CD14-positive monocyte (primary cell): Measurements from ENCODE around the gene COL26A1. TPM values are rescaled to one million over a fixed set of nuclear protein-coding genes. Genes with fewer than 3 reads are reported as not detected.

ENCODE experiments used
- DNase-seq, 3 donors: peaks; one replicate each; pipeline ENCODE4 v3.0.0-alpha.2; 2011 to 2022
- H2AFZ ChIP-seq: 2 replicates; pipeline ENCODE4 v1.6.0; 2012; ENCODE audit warnings: mild to moderate bottlenecking, low read depth, low read length, inconsistent platforms; ENCODE audit not compliant: insufficient read depth, poor library complexity, severe bottlenecking
- H3K27ac ChIP-seq, 2 donors: 1 replicate in 1 of 2; 2 replicates in 1 of 2; pipeline ENCODE4 v1.5.1; 2012 to 2013; ENCODE audit warnings: low read length in 2 of 2, control low read depth in 1 of 2, inconsistent platforms in 1 of 2, low read depth in 1 of 2, mild to moderate bottlenecking in 1 of 2
- H3K27me3 ChIP-seq, 2 donors: one replicate each; pipeline versions ENCODE4 v1.6.0 to v1.6.1; 2011 to 2013; ENCODE audit warnings: low read length in 2 of 2; ENCODE audit not compliant: control insufficient read depth in 2 of 2, insufficient read depth in 2 of 2
- H3K36me3 ChIP-seq, 2 donors: replicated peaks in 1 of 2; 1 replicate in 1 of 2; 2 replicates in 1 of 2; pipeline versions ENCODE4 v1.5.1 to v1.6.1; 2012 to 2013; ENCODE audit warnings: low read length in 2 of 2, control low read depth in 1 of 2, inconsistent platforms in 1 of 2, mild to moderate bottlenecking in 1 of 2; ENCODE audit not compliant: insufficient read depth in 2 of 2, control insufficient read depth in 1 of 2
- H3K4me1 ChIP-seq, 2 donors: 1 replicate in 1 of 2; 2 replicates in 1 of 2; pipeline versions ENCODE4 v1.5.1 to v1.6.1; 2012 to 2013; ENCODE audit warnings: low read length in 2 of 2, control low read depth in 1 of 2, inconsistent platforms in 1 of 2, mild to moderate bottlenecking in 1 of 2, moderate library complexity in 1 of 2; ENCODE audit not compliant: insufficient read depth in 2 of 2, control insufficient read depth in 1 of 2
- H3K4me2 ChIP-seq: replicated peaks from 2 replicates; pipeline ENCODE3; 2012; ENCODE audit warnings: low read length, moderate library complexity, mild to moderate bottlenecking; ENCODE audit not compliant: poor library complexity, severe bottlenecking; ENCODE audit errors: extremely low read depth
- H3K4me3 ChIP-seq, 3 experiments: fragments of 200-600 bp in 1 of 3; sonication (generic) in 1 of 3; replicated peaks in 1 of 3; 1 replicate in 2 of 3; 2 replicates in 1 of 3; pipeline ENCODE4 v1.5.1; 2011 to 2013; ENCODE audit warnings: low read length in 3 of 3, mild to moderate bottlenecking in 3 of 3, control low read depth in 2 of 3, low read depth in 2 of 3, inconsistent platforms in 1 of 3, moderate library complexity in 1 of 3
- H3K79me2 ChIP-seq: 2 replicates; pipeline ENCODE4 v1.6.0; 2012; ENCODE audit warnings: mild to moderate bottlenecking, control low read depth, inconsistent platforms, low read length, moderate library complexity; ENCODE audit not compliant: insufficient read depth
- H3K9ac ChIP-seq: 2 replicates; pipeline ENCODE4 v1.6.0; 2017; ENCODE audit warnings: low read length, mild to moderate bottlenecking; ENCODE audit not compliant: insufficient read depth, poor library complexity, severe bottlenecking
- H3K9me3 ChIP-seq, 2 donors: replicated peaks in 1 of 2; 1 replicate in 1 of 2; 2 replicates in 1 of 2; pipeline versions ENCODE4 v1.5.1 to v1.6.1; 2012 to 2013; ENCODE audit warnings: low read length in 2 of 2, control low read depth in 1 of 2; ENCODE audit not compliant: control insufficient read depth in 1 of 2, insufficient read depth in 1 of 2
- H4K20me1 ChIP-seq: 2 replicates; pipeline ENCODE4 v1.6.0; 2012; ENCODE audit warnings: mild to moderate bottlenecking, low read length, control low read depth, moderate library complexity; ENCODE audit not compliant: insufficient read depth
- H3K27ac Mint-ChIP-seq, 7 donors: one replicate each; pipeline ENCODE4 v1.8.0; 2020; ENCODE audit warnings: mild to moderate bottlenecking in 7 of 7, mixed read lengths in 7 of 7, moderate library complexity in 6 of 7, inconsistent platforms in 2 of 7
- H3K27me3 Mint-ChIP-seq, 3 donors: one replicate each; pipeline ENCODE4 v1.8.0; 2021 to 2022; ENCODE audit warnings: low read depth in 3 of 3, mild to moderate bottlenecking in 3 of 3, mixed read lengths in 3 of 3, moderate library complexity in 3 of 3, inconsistent platforms in 1 of 3
- H3K36me3 Mint-ChIP-seq, 2 donors: one replicate each; pipeline ENCODE4 v1.8.0; 2020; ENCODE audit warnings: mixed read lengths in 2 of 2, inconsistent platforms in 1 of 2, mild to moderate bottlenecking in 1 of 2
- H3K4me1 Mint-ChIP-seq: one replicate; pipeline ENCODE4 v1.8.0; 2020; ENCODE audit warnings: mild to moderate bottlenecking, mixed read lengths
- H3K4me3 Mint-ChIP-seq, 2 donors: one replicate each; pipeline ENCODE4 v1.8.0; 2020; ENCODE audit warnings: mild to moderate bottlenecking in 2 of 2, mixed read lengths in 2 of 2, moderate library complexity in 1 of 2
- H3K9me3 Mint-ChIP-seq, 7 donors: one replicate each; pipeline ENCODE4 v1.8.0; 2020 to 2022; ENCODE audit warnings: mixed read lengths in 7 of 7, mild to moderate bottlenecking in 6 of 7, moderate library complexity in 6 of 7, inconsistent platforms in 2 of 7
- WGBS: methylation state at CpG from one replicate; pipeline ENCODE4 v1.1.5; 2013; ENCODE audit warnings: missing lambda C conversion rate; ENCODE audit not compliant: insufficient coverage; 5-methylcytosine and 5-hydroxymethylcytosine counted together
- intact Hi-C, 2 donors: fragments of 100-400 bp; cut with micrococcal nuclease; formaldehyde crosslinking; loops; one replicate each; pipeline versions ENCODE4 v1.15.0 to v1.15.1; 2023
- polyA plus RNA-seq, 3 donors: library from polyadenylated mRNA; depleted of rRNA in 1 of 3; unstranded in 2 of 3; stranded (reverse) in 1 of 3; fragments of 300-500 nt in 2 of 3; fragments of >200 nt in 1 of 3; fragmentation: Illumina TruSeq in 2 of 3; gene quantifications; 1 replicate in 2 of 3; 2 replicates in 1 of 3; pipeline ENCODE4 v1.2.3, GENCODE V29; 2012 to 2021
- TF ChIP-seq, protein P1 (sequence below): fragments of 200-600 bp; IDR thresholded peaks from one replicate; pipeline ENCODE4 v1.8.0; 2022; ENCODE audit warnings: antibody characterized with exemption, mild to moderate bottlenecking

Gene COL26A1
- polyA plus RNA-seq, 3 donors: not detected

DNA sequence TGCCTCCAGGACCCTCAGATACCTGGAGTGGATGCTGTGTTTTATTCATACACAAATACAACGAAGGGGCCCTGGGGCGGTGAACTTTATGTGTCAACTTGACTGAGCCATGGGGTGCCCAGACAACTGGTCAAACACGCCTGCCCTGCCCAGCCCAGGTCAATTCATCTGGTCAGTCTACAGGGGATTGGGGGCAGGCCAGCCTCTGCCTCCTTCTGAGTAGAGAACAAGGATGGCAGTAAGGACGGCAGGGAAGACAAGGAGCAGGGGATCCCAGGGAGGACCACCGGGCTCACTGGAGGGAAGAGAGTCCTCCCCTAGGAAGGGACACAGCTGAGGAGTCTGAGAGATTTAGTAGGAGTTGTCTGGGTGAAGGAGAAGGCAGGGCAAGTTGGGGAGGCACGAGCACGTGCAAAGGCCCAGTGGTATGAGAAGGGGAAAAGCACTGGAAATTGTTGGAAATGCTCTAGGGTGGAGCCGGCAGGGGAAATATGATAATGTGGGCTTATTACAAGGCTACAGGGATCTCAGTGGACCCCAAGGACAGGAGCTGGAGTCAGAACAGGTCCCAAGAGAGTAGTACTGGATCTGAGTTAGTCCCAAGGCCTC is 203.0 kb downstream of the COL26A1 start:
- Mint-ChIP-seq H3K27ac (no peak overlapping the region), H3K27me3 (peaks cover 0 to 7% (median 6%) of the 10 kb centered on the region in 3 donors), H3K36me3 (no peaks in the 10 kb centered on the region), H3K9me3 (peaks cover 2 to 4% (median 3%) of the 10 kb centered on the region in 7 donors), H3K4me3 (no peak overlapping the region), H3K4me1 (peaks cover 2% of the 10 kb centered on the region)
- DNase-seq: no peak
- Histone ChIP-seq H3K9me3 (no peaks in the 10 kb centered on the region), H3K79me2 (no peaks in the 10 kb centered on the region), H2AFZ (no peak overlapping the region), H3K27me3 (no peaks in the 10 kb centered on the region), H3K4me2 (no peak overlapping the region), H4K20me1 (no peaks in the 10 kb centered on the region), H3K27ac (no peak overlapping the region), H3K4me3 (no peak overlapping the region), H3K9ac (no peak overlapping the region), H3K36me3 (no peaks in the 10 kb centered on the region), H3K4me1 (no peaks in the 10 kb centered on the region)
- WGBS: 85% methylated on average over 8 of the region's 8 CpGs
- intact Hi-C loops: no loop called here
- TF ChIP-seq, protein P1, sequence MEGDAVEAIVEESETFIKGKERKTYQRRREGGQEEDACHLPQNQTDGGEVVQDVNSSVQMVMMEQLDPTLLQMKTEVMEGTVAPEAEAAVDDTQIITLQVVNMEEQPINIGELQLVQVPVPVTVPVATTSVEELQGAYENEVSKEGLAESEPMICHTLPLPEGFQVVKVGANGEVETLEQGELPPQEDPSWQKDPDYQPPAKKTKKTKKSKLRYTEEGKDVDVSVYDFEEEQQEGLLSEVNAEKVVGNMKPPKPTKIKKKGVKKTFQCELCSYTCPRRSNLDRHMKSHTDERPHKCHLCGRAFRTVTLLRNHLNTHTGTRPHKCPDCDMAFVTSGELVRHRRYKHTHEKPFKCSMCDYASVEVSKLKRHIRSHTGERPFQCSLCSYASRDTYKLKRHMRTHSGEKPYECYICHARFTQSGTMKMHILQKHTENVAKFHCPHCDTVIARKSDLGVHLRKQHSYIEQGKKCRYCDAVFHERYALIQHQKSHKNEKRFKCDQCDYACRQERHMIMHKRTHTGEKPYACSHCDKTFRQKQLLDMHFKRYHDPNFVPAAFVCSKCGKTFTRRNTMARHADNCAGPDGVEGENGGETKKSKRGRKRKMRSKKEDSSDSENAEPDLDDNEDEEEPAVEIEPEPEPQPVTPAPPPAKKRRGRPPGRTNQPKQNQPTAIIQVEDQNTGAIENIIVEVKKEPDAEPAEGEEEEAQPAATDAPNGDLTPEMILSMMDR: no peak

DNA sequence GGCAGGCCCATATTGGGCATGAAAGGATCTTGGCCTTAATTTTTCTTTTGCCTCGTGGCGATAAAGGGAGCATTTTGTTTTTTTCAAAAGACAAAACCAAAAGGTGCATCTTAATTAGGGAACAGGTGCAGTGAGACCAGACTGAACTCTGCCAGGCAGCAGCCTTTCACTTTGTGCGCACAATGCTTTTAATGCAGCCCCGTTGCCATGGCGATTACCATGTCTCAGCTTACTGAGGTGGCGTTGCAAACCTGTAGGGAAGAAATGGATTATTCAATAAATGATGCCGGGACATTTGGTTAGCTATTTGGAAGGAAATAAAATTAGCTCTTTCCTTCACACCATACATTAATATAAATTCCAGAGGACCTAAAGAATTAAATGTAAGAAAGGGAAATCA is 204.6 kb downstream of the COL26A1 start:
- Mint-ChIP-seq H3K4me3 (no peak overlapping the region), H3K4me1 (peaks cover 2% of the 10 kb centered on the region)

More for the DNA sequence above, 204.6 kb downstream of the COL26A1 start:
- no peaks in the 10 kb centered on the region for H3K79me2 ChIP-seq
- no peaks in the 10 kb centered on the region for H4K20me1 ChIP-seq
- H3K36me3 ChIP-seq: no peaks in the 10 kb centered on the region
- no peaks in the 10 kb centered on the region for H3K36me3 Mint-ChIP-seq
- TF ChIP-seq, protein P1: no peak
- no peak overlapping the region for H2AFZ ChIP-seq
- peaks cover 2 to 15% (median 6%) of the 10 kb centered on the region in 7 donors for H3K9me3 Mint-ChIP-seq
- peaks cover 0 to 6% (median 6%) of the 10 kb centered on the region in 3 donors for H3K27me3 Mint-ChIP-seq
- no peak for DNase-seq
- intact Hi-C loops: no loop called here
- H3K27ac ChIP-seq: no peak overlapping the region
- no peaks in the 10 kb centered on the region for H3K27me3 ChIP-seq
- no peaks in the 10 kb centered on the region for H3K4me1 ChIP-seq
- no peaks in the 10 kb centered on the region for H3K9me3 ChIP-seq
- H3K4me2 ChIP-seq: no peak overlapping the region
- no peak overlapping the region for H3K4me3 ChIP-seq
- WGBS: 100% methylated on average over 1 of the region's 7 CpGs
- H3K9ac ChIP-seq: no peak overlapping the region
- H3K27ac Mint-ChIP-seq: no peak overlapping the region
